GM12864 (cell line): ENCODE data around the gene MSGN1.

Source experiments
- DNase-seq: peaks from one replicate; pipeline ENCODE4 v3.0.0-alpha.2; 2011; ENCODE audit warnings: low read depth
- H3K4me3 ChIP-seq: 2 replicates; pipeline ENCODE4 v1.5.1; 2011; ENCODE audit warnings: mild to moderate bottlenecking, low read depth, low read length, control low read depth
- CTCF ChIP-seq: IDR thresholded peaks from 2 replicates; pipeline ENCODE4 v1.5.1; 2011; ENCODE audit warnings: low read depth, mild to moderate bottlenecking, moderate library complexity, low read length, control low read depth, inconsistent platforms; ENCODE audit errors: missing control alignments

MSGN1 gene

GRCh38 chr2:17863539-17863938 lies 47.3 kb downstream of the MSGN1 start:
- TF ChIP-seq CTCF = no peak
- H3K4me3 ChIP-seq = no peak overlapping the region
- no peak for DNase-seq

GRCh38 chr2:17864676-17865075 lies 48.4 kb downstream of the MSGN1 start:
- no peak overlapping the region for H3K4me3 ChIP-seq
- no peak for DNase-seq
- TF ChIP-seq CTCF = no peak

GRCh38 chr2:17867133-17867532 lies 50.9 kb downstream of the MSGN1 start:
- no peak overlapping the region for H3K4me3 ChIP-seq
- no peak for DNase-seq
- no peak for TF ChIP-seq CTCF
